ENCODE measurements around the gene AHI1. TPM values are rescaled to one million over a fixed set of nuclear protein-coding genes. Genes with fewer than 3 reads are reported as not detected.

Gene AHI1
- polyA plus RNA-seq, 5 donors, result 32.4 to 63.9 (median 55.2) TPM

- DNase-seq, result no peak
Observed at GRCh38 chr6:135233686-135234491, 263.7 kb downstream of the AHI1 start.
